ENCODE results near the gene CDC14C.

Gene CDC14C

GRCh38 chr7:48938539-48939295 lies 14.4 kb downstream of the CDC14C start:
- Histone ChIP-seq H3K79me2 (ENCODE audit: control insufficient read depth, low read length) (no peaks in the 10 kb centered on the region), H3K9me3 (ENCODE audit: control insufficient read depth, insufficient read depth, low read length) (no peaks in the 10 kb centered on the region), H4K20me1 (ENCODE audit: control insufficient read depth, insufficient read depth, low read depth, low read length) (no peaks in the 10 kb centered on the region), H3K4me3 (ENCODE audit: low read length) (no peak overlapping the region), H3K27ac (ENCODE audit: low read depth, low read length) (no peak overlapping the region), H3K9me2 (replicated peaks; ENCODE audit: control insufficient read depth, low read length) (no peaks in the 10 kb centered on the region; the same call in 1 of the 2 replicates), H3K27me3 (ENCODE audit: control insufficient read depth, low read length) (no peaks in the 10 kb centered on the region), H3K4me1 (ENCODE audit: control insufficient read depth, low read length) (no peaks in the 10 kb centered on the region), H3F3A (ENCODE audit: control insufficient read depth, insufficient read depth) (no peaks in the 10 kb centered on the region), H3K4me2 (ENCODE audit: low read length) (no peak overlapping the region), H3K36me3 (ENCODE audit: control insufficient read depth, low read length) (no peaks in the 10 kb centered on the region)
- TF ChIP-seq EZH2phosphoT487 (IDR thresholded peaks at IDR 0.05; ENCODE audit: borderline replicate concordance, low read length), result no peak
- TF ChIP-seq CTCF (IDR thresholded peaks at IDR 0.05; ENCODE audit: low read depth, low read length, poor library complexity, severe bottlenecking), result no peak

GRCh38 chr7:48943279-48943990 lies 19.1 kb downstream of the CDC14C start:
- Histone ChIP-seq H3K4me1 (ENCODE audit: control insufficient read depth, low read length) (no peaks in the 10 kb centered on the region), H3K4me3 (ENCODE audit: low read length) (no peak overlapping the region), H3K36me3 (ENCODE audit: control insufficient read depth, low read length) (no peaks in the 10 kb centered on the region), H3K4me2 (ENCODE audit: low read length) (no peak overlapping the region), H3K9me3 (ENCODE audit: control insufficient read depth, insufficient read depth, low read length) (no peaks in the 10 kb centered on the region), H3K27me3 (ENCODE audit: control insufficient read depth, low read length) (no peaks in the 10 kb centered on the region), H3K27ac (ENCODE audit: low read depth, low read length) (no peak overlapping the region), H3F3A (ENCODE audit: control insufficient read depth, insufficient read depth) (no peaks in the 10 kb centered on the region), H3K79me2 (ENCODE audit: control insufficient read depth, low read length) (no peaks in the 10 kb centered on the region), H3K9me2 (replicated peaks; ENCODE audit: control insufficient read depth, low read length) (no peaks in the 10 kb centered on the region; the same call in 1 of the 2 replicates), H4K20me1 (ENCODE audit: control insufficient read depth, insufficient read depth, low read depth, low read length) (no peaks in the 10 kb centered on the region)
- no peak for TF ChIP-seq EZH2phosphoT487 (IDR thresholded peaks at IDR 0.05; ENCODE audit: borderline replicate concordance, low read length)
- TF ChIP-seq CTCF (IDR thresholded peaks at IDR 0.05; ENCODE audit: low read depth, low read length, poor library complexity, severe bottlenecking), result no peak

- TF ChIP-seq CTCF (IDR thresholded peaks at IDR 0.05; ENCODE audit: low read depth, low read length, poor library complexity, severe bottlenecking) (no peak), EZH2phosphoT487 (IDR thresholded peaks at IDR 0.05; ENCODE audit: borderline replicate concordance, low read length) (no peak)
- H3F3A ChIP-seq (ENCODE audit: control insufficient read depth, insufficient read depth), result no peaks in the 10 kb centered on the region
Measured at GRCh38 chr7:48955916-48956315, 31.6 kb downstream of the CDC14C start.

More at GRCh38 chr7:48955916-48956315, 31.6 kb downstream of the CDC14C start:
- Histone ChIP-seq H3K9me2 (replicated peaks; ENCODE audit: control insufficient read depth, low read length) (no peaks in the 10 kb centered on the region), H3K9me3 (ENCODE audit: control insufficient read depth, insufficient read depth, low read length) (no peaks in the 10 kb centered on the region), H3K4me2 (ENCODE audit: low read length) (no peak overlapping the region), H3K27ac (ENCODE audit: low read depth, low read length) (no peak overlapping the region), H3K27me3 (ENCODE audit: control insufficient read depth, low read length) (no peaks in the 10 kb centered on the region), H3K4me1 (ENCODE audit: control insufficient read depth, low read length) (no peaks in the 10 kb centered on the region), H3K36me3 (ENCODE audit: control insufficient read depth, low read length) (no peaks in the 10 kb centered on the region), H3K4me3 (ENCODE audit: low read length) (no peak overlapping the region), H3K79me2 (ENCODE audit: control insufficient read depth, low read length) (no peaks in the 10 kb centered on the region), H4K20me1 (ENCODE audit: control insufficient read depth, insufficient read depth, low read depth, low read length) (no peaks in the 10 kb centered on the region)
